Activated CD8-positive, alpha-beta T cell treated with anti-CD3 and anti-CD28 coated beads for 36 hours (primary cell): ENCODE results near the gene MLC1. TPM values are rescaled to one million over a fixed set of nuclear protein-coding genes. Genes with fewer than 3 reads are reported as not detected.

Source experiments
- ATAC-seq: fragments of 200-7000 bp; cut with Tn5 transposase; one replicate; pipeline ENCODE4 v1.10.0; 2021; ENCODE audit warnings: mild to moderate bottlenecking, moderate library complexity
- CTCF ChIA-PET: fragments of 350-600 bp; sonication (Branson Sonifier 250); formaldehyde crosslinking; loops from one replicate; lab custom pipeline; 2021; ENCODE audit warnings: antibody characterized with exemption; lab: Charles Lee
- POLR2A ChIA-PET: fragments of 350-600 bp; sonication (Branson Sonifier 250); formaldehyde crosslinking; loops from one replicate; lab custom pipeline; 2021; ENCODE audit warnings: antibody characterized with exemption; lab: Charles Lee
- DNase-seq: peaks from one replicate; pipeline ENCODE4 v3.0.0-alpha.2; 2020
- H3K27ac Mint-ChIP-seq: one replicate; pipeline ENCODE4 v1.8.0; 2021; ENCODE audit warnings: mild to moderate bottlenecking, mixed read lengths
- H3K27me3 Mint-ChIP-seq: one replicate; pipeline ENCODE4 v1.8.0; 2021; ENCODE audit warnings: mixed read lengths
- H3K36me3 Mint-ChIP-seq: one replicate; pipeline ENCODE4 v1.8.0; 2021; ENCODE audit warnings: low read depth, mixed read lengths
- H3K4me1 Mint-ChIP-seq: one replicate; pipeline ENCODE4 v1.8.0; 2021; ENCODE audit warnings: low read depth, mixed read lengths
- H3K4me3 Mint-ChIP-seq: one replicate; pipeline ENCODE4 v1.8.0; 2021; ENCODE audit warnings: mild to moderate bottlenecking, moderate library complexity, mixed read lengths
- H3K9me3 Mint-ChIP-seq: one replicate; pipeline ENCODE4 v1.8.0; 2021; ENCODE audit warnings: mixed read lengths
- intact Hi-C: fragments of 100-400 bp; cut with micrococcal nuclease; formaldehyde crosslinking; loops from one replicate; pipeline ENCODE4 v1.10.0; 2022
- total RNA-seq, 2 experiments: library from RNA; stranded (reverse); gene quantifications; one replicate each; pipeline ENCODE4 v1.2.3, GENCODE V29; 2021
- TF ChIP-seq, protein P1 (sequence below): fragments of 200-600 bp; IDR thresholded peaks from one replicate; pipeline ENCODE4 v1.8.0; 2022; ENCODE audit warnings: antibody characterized with exemption, mild to moderate bottlenecking

MLC1 gene
- total RNA-seq, 2 experiments from 2014 or later = 1.3 to 1.5 TPM

DNA sequence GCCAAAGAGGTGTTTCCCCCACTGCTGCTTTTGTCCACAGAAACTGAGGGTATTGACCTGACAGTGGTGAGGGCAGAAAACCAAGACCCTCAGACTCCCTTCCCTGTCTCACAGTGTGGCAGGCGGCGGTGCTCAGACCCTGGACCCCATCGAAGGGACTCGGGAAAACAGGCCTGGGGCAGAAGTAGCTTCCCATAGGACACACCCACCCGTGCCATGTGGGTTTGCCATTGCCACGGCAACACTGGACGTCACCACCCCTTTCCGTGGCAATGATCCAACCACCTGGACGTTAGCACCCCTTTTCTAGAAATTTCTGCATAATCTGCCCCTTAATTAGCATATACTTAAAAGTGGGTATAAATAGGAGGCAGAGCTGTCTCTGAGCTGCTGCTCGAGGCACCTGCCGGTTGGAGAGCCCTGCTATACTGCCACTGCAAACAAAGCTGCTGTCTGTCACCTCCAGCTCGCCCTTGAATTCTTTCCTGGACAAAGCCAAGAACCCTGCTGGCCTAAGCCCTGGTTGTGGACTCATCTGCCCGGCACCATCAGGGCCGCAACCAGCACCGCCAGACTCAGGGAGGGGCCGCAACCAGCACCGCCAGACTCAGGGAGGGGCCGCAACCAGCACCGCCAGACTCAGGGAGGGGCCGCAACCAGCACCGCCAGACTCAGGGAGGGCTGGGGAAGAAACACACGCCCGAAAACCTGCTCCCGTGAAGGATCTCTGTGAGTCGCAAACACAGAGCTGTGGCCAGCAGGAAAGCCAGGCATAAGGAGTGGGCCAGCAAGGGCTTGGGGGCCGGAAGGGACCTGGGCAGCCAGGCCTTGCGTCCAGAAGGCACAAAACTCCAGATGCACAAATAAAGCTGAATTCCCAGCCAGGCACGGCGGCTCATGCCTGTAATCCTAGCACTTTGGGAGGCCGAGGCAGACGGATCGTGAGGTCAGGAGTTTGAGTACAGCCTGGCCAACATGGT is 10.4 kb downstream of the MLC1 start:
- no peak for DNase-seq

DNA sequence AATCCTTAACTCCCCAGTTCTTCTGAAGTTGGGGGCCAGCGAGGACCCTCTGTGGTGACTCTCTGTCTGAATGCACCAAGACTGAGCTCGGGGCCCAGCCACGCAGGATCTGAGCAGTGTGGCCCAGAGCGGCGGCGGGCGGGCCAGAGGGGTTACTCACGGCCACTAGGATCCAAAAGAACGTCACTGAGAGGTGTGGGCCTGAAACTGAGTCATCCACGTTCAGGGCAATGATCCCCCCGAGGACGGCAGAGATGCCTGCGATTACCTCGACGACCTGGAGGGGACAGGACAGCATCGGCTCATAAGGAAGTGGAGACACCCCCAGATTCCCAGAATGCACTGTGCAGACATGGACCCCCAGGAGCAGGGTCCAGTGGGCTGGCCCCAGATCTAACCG is 11.2 kb downstream of the MLC1 start:
- TF ChIP-seq, protein P1, sequence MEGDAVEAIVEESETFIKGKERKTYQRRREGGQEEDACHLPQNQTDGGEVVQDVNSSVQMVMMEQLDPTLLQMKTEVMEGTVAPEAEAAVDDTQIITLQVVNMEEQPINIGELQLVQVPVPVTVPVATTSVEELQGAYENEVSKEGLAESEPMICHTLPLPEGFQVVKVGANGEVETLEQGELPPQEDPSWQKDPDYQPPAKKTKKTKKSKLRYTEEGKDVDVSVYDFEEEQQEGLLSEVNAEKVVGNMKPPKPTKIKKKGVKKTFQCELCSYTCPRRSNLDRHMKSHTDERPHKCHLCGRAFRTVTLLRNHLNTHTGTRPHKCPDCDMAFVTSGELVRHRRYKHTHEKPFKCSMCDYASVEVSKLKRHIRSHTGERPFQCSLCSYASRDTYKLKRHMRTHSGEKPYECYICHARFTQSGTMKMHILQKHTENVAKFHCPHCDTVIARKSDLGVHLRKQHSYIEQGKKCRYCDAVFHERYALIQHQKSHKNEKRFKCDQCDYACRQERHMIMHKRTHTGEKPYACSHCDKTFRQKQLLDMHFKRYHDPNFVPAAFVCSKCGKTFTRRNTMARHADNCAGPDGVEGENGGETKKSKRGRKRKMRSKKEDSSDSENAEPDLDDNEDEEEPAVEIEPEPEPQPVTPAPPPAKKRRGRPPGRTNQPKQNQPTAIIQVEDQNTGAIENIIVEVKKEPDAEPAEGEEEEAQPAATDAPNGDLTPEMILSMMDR = no peak
- ChIA-PET CTCF (no interaction called here), POLR2A (no interaction called here)
- ATAC-seq (no peak), DNase-seq (no peak)
- Mint-ChIP-seq H3K4me1 (no peaks in the 10 kb centered on the region), H3K36me3 (no peaks in the 10 kb centered on the region), H3K4me3 (no peak overlapping the region), H3K9me3 (no peaks in the 10 kb centered on the region), H3K27me3 (no peaks in the 10 kb centered on the region), H3K27ac (no peak overlapping the region)
- intact Hi-C loops = no loop called here

More for the DNA sequence above, 10.4 kb downstream of the MLC1 start:
- CTCF ChIA-PET = no interaction called here
- ATAC-seq = no peak
- H3K27me3 Mint-ChIP-seq = no peaks in the 10 kb centered on the region
- no peaks in the 10 kb centered on the region for H3K36me3 Mint-ChIP-seq
- no peaks in the 10 kb centered on the region for H3K9me3 Mint-ChIP-seq
- no peak overlapping the region for H3K4me3 Mint-ChIP-seq
- POLR2A ChIA-PET = no interaction called here
- H3K4me1 Mint-ChIP-seq = no peaks in the 10 kb centered on the region
- TF ChIP-seq, protein P1 = no peak
- intact Hi-C loops = no loop called here
- no peak overlapping the region for H3K27ac Mint-ChIP-seq

DNA sequence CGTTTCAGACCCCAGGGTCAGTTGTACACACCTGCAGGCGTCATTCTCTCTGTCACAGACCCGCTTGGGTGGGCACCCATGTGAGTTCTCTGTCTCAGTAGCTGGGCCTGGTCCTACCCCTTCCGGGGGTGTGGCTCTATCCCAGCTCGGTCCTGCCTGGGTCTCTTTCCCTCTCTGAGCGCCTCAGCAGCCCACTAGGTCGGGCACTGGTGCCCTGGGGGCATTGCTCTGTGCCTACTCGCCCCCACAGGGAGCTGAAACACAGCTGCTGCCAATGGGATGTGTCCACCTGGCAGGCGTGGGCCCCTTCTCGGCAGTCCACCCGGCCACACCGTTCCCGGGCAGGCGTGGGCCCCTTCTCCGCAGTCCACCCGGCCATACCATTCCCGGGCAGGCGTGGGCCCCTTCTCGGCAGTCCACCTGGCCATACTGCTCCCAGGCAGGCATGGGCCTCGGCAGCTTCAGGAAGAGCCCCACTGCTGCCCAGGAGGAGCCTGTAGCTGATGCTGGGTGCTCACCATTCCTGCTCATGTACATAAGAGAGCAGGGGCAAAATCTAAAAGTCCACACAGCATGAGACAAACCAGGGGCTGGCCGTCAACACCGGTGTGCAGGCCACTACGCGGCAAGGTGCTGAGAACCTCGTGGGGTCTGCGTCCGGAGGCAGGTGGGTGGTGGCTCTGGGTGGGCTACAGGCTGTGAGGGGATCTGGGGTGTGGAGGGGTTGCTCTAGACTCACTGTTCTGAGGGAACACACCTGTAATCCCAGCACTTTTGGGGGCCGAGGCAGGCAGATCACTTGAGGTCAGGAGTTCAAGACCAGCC is 12.3 kb downstream of the MLC1 start:
- H3K4me3 Mint-ChIP-seq = no peak overlapping the region
- DNase-seq (no peak), ATAC-seq (no peak)
- no peaks in the 10 kb centered on the region for H3K36me3 Mint-ChIP-seq
- TF ChIP-seq, protein P1 = no peak
- intact Hi-C loops = no loop called here
- H3K4me1 Mint-ChIP-seq = no peaks in the 10 kb centered on the region
- POLR2A ChIA-PET = no interaction called here
- H3K27me3 Mint-ChIP-seq = no peaks in the 10 kb centered on the region
- CTCF ChIA-PET = no interaction called here
- H3K27ac Mint-ChIP-seq = no peak overlapping the region
- H3K9me3 Mint-ChIP-seq = no peaks in the 10 kb centered on the region

DNA sequence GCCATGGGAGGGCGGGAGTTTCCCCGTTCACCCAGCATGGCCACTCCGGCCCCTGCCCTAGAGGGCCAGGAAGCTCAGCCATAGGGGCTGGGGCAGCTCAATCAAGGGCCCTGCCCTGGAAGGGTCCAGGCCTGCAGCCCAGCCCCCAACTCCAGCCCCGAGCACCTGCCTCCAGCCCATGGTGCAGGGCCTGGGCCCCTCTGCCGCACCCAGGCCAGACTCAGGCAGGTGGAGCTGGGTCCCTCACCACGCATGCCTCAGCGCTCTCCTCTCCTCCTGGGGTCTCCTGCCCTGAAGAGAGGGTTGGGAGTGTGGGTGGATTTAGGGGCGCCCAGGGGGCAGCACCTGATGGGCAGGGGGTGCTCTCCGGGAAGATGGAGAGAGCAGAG is 13.1 kb downstream of the MLC1 start:
- Mint-ChIP-seq H3K9me3 (no peaks in the 10 kb centered on the region), H3K27ac (no peak overlapping the region), H3K4me3 (no peak overlapping the region), H3K36me3 (no peaks in the 10 kb centered on the region), H3K4me1 (no peaks in the 10 kb centered on the region), H3K27me3 (no peaks in the 10 kb centered on the region)
- ChIA-PET POLR2A (no interaction called here), CTCF (interaction anchor here (0.8 kb wide), 1 partner anchor 77 kb away, joined by 3 read pairs; no protein-coding TSS in a partner anchor)
- intact Hi-C loops = no loop called here
- DNase-seq (no peak), ATAC-seq (no peak)
- TF ChIP-seq, protein P1 = no peak
